Measurements from ENCODE around the gene CHRNA4.
"Not testable (repeated sequence)": the region's sequence is repeated elsewhere in the genome, so short reads cannot be mapped to it uniquely, and the experiment has no call there.

The CHRNA4 gene

DNA sequence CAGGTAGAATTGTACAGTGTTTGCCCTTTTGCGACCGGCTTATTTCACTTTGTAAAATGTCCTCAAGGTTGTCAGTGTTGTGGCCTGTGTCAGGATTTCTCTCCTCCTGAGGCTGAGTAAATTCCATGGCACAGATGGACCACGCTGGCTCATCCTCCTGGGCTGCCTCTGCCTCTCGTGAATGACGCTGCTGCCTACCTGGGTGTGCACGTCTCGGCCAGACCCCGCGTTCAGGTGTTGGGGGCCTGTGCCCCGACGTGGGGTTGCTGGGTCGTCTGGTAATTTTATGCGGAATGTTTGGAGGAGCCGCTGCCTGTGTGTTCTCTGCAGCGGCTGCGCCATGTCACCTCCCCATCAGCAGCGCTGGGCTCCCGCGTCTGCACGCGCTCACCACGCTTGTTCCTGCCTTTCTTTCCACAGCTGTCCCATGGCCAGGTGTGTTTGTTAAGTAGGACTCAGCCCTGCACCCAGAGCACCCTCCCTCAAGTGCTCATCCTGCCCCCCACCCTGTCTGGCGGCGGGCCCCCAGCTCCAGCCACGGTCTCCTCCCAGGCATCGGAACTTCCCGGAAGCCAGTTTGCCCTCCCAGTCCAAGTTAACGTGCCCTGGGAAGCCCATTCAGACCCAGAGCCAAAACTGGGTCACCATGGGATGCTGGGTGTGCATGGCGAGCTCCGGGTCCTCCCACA lies 36.1 kb upstream of the CHRNA4 start:
- no peak for DNase-seq

DNA sequence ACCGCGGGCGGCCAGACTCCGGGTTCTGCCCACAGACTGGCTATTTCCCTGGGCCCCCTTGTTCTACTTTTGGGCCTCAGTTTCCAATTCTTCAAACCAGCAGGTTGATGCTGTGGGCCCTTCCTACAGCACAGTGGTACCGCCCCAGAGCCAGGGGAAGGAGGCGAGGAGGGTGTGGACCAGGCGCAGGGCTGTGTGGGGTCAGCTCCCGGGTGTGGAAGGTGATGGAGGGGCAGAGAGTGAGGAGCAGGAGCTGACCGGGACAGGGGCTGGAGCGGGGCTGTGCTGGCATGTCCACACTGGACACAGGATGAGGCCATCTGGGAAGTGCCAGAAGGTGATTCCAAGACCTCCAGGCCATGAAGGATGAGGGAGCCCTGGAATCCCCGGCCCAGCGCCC lies 35.2 kb upstream of the CHRNA4 start:
- DNase-seq = no peak

DNA sequence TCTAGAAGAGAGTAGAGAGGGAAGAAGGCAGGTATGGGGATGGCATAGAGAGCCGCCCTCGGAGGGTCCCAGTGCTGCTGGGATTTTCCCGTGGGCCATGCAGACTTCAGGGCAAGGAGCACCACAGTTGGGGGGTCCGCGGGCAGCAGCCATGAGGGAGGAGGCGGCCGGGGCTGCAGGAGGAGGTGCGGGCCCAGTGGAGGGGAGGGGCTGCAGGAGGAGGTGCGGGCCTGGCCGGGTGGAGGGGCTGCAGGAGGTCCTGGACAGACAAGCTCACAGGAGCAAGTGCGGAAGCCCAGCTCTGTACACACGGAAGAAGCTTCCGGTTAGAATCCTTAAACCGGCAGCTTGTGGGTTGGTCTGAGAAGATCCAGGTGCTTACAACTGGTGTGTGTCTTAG lies 34.6 kb upstream of the CHRNA4 start:
- no peak for DNase-seq

DNA sequence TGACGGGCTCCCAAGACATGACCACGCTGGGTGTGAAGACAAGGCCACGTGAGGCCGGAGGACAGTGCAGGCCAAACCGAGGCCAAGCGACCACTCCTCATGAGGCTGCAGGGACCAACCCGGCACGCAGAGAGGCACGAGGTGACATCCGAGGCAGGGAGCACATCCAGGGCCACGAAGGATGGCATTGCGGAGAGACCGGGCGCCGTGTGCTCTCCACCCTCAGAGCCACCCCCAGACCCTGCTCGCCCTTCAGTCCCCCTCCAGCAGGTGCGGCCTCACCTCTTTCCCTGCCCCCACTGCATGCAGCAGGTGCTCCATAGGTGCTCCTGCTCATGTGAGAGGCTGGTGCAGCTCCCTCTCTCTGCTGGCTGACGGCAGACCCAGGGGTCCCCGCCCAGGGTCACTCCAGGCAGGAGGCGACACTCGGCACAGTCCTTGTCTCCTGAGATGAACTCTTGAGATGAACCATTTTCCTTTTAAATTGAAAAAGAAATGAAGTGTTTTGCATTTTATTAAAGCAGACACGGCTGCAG lies 33.8 kb upstream of the CHRNA4 start:
- DNase-seq = no peak

DNA sequence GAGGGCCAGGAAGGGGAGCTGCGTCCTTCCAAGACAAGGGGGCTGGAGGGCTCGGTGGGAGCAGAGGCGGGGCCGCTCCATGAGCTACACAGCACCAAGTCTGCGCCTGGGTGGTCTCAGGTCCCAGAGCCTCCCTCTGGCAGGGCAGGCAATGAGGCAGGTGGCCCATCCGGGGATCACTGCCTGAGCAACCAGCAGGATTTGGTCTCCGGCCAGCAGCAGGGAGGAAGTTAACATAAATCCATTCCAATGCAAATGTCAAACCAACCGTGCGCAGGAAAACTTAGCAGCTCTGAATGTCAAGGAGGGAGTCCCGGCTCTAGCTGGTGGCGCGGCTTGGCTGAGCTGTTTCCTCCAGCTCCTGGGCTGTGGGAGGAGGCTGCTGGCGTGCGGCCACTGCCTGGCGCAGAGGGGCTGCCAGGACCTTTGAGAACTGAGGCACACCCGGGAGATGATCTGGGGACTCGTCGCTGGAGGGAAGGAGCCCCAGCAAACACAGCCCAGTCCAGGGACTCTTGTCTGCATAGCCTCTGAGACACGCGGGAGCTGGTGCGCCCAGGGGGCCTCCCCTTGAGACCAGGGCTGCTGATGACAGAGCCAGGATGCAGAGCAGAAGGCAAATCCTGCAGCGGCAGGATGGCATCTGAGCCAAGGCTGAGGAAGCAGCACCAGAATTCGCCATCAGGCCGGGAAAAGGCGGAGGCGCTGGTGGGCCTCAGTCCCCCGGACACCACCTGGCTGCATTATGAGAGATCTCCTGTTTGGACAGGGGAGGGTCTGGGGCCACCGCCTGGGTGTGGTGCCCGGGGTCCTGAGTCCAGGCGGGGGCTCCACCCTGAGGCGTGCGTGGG lies 33.1 kb upstream of the CHRNA4 start:
- DNase-seq = no peak

DNA sequence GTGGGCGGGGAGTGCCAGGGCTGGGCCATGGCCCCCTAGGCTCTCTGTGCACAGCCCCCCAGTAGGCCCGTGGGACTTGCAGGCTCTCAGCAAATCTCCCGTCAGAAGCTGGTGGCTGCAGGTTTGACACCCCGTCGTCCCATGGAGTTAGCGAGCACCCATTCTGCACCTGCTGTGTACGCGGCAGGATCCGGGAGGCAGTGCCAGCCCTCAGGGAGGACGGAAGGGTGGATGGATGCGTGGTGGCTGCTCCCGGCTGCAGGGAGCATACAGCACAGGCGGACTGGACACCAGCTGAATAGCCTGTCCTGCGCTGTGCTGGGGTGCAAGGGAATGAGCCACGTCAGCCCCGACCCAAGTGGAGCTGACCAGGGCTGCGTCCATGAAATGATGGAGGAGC lies 32.4 kb upstream of the CHRNA4 start:
- DNase-seq = no peak

DNA sequence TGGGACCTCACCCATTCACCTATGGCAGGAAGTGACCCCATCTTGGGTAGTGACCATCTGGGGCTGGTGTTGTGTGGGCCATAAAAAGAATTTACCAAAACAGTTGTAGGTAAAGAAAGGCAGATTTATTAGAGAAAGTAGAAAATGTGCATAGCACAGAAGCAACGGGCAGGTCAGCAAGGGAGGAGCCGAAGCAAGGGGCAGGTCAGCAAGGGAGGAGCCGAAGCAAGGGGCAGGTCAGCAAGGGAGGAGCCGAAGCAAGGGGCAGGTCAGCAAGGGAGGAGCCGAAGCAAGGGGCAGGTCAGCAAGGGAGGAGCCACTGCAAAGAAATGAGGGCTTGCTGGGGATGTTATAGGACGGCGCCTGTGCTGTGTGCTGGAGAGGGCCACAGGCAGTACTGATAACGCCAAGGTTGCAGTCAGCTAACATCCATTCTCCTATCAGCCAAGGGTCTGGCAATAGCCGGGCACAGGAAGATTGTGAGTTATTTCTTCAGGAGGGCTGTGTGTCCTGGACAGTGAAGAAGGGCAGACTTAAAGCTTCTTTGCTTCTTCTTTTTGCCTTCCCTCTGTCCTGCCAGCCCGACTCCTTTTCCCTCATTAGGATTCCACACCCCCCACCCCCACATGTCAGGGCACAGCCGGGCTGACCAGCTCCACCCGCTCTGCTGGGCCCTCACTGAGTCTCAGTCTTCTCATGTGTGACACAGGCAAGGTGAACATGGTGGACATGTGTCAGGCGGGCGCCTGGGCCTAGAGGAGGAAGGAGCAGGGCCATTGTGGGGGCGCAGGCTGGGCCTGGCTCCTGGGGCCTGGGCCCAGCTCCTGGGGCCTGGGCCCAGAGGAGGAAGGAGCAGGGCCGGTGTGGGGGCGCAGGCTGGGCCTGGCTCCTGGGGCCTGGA lies 31.6 kb upstream of the CHRNA4 start:
- DNase-seq = no peak

DNA sequence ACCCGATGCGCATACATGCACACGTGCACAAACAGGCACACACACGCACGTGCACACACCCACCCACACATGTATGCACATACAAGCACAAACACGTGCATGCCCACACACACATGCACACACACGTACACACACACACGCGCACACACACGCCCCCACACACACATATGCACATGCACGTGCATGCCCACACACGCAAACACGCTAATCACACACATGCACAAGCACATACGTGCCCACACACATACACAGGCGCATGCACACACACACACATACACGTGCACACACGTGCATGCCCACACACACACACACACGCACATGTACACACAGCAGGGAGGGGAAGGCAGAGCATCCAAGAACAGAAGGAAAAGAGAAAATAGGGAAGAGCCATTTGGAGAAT lies 26.8 kb upstream of the CHRNA4 start:
- no peak for DNase-seq

DNA sequence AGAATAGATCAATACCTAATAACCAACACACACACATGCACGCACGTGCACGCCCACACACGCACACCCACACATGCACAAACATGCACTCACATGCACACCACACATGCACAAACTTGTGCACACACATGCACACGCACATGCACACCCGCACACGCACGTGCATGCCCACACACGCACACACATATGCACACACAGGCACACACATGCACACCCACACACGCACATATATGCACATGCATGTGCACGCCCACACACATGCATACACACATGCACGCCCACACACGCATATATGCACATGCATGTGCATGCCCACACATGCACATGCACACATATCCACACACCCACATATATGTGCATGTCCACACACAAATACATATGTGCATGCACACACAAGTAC lies 26.2 kb upstream of the CHRNA4 start:
- DNase-seq = no peak

DNA sequence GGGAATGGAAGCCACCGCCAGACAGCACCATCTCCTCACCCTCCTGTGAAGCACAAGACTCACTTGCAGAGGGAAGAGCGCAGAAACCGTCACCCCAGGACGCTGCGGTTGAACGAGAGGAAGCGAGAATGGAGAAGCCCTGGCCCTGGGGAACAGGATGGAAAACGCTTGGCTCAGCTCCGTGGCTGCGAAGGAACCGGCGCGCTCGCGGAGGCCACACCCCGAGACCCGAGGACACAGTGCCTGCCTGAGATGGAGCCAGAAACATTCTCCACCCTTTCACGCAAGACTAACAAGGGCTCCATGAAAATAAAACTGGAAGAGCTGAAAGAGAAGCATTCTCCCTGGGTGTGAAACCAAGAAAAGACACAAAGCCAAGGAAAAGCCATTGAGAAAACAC lies 25.3 kb upstream of the CHRNA4 start:
- DNase-seq = no peak

DNA sequence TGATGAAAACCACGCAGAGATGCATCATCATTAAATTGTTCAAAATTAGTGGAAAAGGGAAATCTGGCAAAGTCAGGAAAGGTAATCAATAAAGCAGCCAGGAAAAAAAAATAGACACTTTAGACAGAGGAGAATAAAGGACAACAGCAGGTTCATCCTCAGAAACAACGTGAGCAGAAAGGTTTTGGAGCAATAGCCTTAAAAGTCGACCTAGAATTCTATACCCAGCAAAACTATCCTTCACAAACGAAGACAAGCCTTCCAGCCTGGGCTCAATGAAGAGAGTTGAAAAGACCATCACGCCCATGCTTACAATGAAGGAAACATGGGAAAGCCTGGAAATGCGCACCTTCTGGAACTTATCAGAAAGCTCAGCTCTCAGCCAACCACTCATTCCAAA lies 24.7 kb upstream of the CHRNA4 start:
- no peak for DNase-seq

DNA sequence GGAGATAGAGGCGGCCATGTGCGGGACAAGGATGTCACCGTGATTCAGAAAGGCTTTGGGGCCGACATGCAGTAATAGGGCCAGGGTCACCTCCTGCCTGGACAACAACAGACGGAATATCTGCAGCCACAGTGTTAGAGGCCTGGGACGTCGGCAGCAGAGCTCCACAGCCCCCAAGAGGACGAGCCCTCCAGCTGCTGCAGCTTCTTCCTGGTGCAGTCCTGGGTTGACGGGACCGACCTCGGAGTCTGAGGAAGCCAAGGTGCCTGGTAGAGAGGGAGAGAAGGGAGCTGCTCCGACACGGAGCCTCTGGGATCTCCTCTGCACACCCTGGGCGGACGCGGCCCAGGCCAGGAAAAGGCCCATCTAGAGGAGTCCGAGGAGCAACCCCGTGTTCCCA lies 23.2 kb upstream of the CHRNA4 start:
- DNase-seq = no peak

DNA sequence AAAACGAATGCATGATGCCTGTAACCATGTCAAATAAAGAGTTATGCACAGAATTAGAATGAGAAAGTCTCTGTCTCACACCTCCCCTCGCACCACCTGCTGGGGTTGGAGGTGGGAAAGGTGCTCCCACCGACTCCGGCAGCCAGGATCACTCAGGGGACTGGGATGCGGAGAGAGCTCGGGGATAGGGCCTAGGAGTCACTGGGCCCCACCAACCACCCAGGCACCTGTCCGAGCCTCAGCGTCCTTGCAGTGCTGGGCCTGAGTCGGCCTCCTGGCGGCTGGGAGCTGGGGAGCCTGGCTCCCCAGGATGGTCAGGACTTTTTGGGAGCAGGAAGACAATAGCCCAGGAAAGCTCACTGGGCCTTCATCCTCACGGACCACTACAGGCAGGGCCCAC lies 22.4 kb upstream of the CHRNA4 start:
- DNase-seq = no peak

DNA sequence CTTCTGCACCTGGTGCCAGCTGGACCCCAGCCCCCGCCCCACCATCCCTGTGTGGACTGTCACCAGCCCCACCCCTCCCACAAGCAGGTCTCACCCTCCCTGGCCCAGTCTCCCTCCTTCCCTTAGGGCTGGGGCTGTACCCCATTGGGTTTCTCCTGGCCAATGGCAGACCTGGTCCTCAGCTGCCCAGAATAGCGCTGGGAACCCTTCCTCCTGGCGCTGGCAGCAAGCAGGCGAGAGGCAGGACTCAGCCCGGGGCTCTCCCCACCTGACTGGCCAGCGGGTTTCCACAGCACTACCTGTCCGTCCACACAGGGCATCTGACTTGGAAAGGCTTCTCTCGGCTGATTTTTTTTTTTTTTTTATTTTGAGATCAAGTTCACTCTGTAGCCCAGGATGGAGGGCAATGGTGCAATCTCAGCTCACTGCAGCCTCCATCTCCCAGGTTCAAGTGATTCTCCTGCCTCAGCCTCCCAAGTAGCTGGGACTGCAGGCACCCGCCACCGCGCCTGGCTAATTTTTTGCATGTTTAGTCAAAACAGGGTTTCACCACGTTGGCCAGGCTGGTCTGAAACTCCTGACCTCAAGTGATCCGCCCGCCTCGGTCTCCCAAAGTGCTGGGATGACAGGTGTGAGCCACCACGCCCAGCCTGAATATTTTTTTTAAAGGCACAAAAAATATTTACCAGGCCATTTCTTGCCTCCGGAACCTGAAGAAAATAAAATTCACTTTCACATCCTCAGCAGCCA lies 21.6 kb upstream of the CHRNA4 start:
- DNase-seq = no peak

DNA sequence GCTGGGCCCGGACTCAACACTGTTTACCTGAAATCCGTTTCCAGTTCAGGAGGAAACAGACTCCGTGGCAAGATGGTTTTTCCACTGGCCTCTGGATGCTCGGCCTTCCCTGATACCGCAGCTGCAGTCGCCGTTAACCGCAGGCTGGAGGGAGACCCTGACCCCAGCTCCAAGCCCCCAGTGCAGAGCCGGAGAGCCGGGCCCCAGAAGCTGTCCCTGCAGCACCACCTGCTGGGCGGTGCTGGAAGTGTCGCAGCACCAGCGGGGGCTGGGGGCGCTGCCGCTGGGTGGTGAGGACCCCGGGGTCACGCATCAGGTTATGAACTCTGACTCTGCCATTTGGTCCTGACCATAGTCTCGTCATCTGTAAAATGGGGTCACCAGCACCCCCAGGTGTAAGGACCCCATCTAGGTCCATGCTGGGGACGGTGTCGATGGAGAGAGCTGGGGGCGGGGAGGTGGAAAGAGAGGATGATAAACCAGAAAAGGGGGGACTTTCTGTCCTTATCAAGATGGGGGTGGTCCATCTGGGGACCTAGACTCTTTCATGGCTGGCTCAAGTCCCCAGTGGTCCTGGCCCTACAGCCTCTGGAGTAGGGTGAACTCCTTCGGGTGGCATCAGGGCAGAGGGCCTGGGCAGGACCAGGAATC lies 20.8 kb upstream of the CHRNA4 start:
- no peak for DNase-seq

DNA sequence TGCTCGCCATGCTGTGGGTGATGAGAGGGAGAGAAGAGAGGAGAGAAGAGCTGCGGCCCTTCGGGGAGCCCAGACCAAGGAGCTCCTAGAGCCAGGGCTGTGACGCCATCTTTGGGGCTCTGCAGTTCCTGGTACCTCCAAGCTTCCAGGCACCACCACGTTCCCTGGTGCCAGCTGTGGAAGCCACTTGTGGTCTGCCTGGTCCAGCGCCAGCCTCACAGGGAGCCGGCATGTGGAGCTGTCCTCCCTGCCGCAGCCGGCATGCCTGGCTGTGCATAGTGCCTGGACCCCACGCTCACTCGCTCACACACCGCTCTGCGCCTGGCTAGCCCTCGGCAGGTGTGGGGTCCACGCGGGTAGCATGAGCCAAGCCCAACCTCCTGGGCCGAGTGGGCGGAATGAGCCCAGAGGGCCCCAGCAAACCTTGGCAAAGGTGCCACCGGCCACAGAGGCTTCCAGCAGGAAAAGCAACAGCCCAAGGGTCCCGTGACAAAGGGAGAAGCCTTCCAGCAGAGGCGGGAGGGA lies 19.3 kb upstream of the CHRNA4 start:
- no peak for DNase-seq

DNA sequence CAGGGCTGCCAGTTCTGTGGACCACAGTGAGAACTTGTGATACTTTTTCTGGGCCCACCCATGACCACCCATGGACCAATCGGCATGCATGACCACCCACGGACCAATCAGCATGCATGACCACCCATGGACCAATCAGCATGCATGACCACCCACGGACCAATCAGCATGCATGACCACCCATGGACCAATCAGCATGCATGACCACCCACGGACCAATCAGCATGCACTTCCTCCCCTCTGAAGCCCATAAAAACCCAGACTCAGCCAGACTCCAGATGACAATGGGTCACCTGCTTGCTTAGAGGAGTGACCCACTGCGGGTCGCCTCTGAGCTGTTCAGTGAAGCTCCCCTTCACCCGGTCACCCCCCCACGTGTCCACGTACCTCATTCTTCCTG lies 18.7 kb upstream of the CHRNA4 start:
- not testable (repeated sequence) for DNase-seq

DNA sequence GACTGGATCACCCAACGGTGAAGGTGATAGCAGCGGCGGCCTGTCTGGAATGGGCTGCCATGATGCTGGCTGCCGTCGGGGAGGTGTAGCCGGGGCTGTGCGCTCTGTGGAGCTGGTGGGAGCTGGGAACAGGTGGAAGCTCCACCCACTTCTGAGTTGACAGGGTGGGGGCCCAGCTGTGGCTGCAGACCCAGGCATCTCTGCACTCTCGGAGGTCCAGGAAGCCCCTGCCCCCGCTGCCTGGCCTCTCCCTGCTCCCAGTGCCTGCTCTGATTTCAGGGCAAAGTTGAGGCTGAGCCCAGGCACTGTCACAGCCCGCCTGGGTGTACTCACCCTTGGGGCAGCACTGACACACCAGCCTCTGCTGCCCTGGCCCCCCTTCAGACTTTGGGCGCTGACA lies 18.1 kb upstream of the CHRNA4 start:
- no peak for DNase-seq

DNA sequence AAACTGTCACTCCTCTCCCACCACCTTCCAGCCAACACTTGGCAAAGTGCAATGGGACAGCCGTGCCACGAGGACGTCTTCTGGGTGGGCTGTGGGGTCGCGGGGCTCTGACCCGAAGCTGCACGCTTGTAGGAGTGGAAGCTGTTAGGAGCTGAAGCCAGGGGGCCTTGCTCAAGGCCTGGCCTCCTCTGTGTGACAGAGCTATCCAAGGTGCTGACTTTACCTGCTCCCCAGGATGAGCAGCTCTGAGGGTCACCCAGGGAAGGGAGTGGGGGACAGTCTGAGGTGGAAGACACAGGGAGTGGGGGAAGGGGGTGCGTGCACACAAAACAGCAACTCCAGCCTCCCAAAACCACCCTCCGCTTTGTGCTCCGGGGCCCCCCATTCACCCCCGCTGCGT lies 17.5 kb upstream of the CHRNA4 start:
- no peak for DNase-seq

DNA sequence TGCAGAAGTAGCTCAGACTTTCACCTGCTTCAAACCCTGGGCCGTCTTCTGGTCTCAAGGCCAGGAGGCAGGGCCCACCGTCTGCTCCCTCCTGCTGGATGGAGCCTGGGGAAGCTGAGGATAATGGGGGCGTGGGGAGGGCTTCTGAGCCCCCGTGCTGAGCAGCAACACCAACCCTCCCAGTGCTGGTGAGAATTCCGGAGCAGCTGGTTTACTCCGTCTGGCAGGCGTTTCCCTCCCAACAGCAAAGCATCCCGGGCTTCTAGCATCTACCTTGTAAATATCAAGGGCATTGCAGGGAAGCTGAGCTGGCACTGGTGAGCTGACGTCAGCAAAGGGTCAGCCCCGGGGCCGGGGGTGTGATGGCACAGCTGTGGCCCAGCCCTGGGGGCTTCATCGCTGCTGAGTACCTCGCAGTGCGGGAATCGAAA lies 16.8 kb upstream of the CHRNA4 start:
- no peak for DNase-seq

DNA sequence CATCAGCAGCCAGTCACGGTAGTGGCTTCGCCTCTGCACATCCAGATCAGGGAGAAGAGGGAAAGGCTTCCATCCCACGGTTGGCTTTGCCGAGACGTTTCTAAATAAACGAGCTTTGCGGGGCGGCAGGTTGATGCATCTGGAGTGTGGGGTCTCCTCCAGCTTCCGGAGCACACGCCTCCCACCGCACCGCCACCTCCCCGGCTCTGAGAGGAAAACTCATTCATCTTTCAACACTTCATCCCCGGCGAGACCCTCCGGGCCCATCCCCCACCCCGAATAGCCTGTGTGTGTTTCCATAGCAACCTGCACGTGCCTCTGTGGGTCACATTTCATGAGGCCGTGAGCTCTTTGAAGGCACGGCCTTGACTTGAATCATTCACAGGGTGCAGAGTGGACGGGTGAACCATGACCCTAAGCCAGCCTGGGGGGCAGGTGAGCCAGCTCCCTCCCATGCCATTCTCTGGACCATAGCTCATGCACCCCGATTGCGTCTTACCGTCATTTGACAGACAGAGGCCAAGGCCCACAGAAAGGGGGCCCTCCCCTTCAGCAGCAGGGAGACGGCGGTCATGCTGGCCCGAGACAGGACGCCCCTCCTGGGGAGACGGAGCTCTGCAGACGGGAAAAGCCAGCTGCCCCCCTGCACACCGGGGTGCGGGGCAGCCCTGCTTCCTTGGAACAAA lies 16.2 kb upstream of the CHRNA4 start:
- no peak for DNase-seq

Measured in NCI-H1436 treated with DMSO at 0.1 percent for 48 hours (cell line).